HG03575 (cell line): ENCODE measurements around the gene TNRC6C.
"Not testable (repeated sequence)": the region's sequence is repeated elsewhere in the genome, so short reads cannot be mapped to it uniquely, and the experiment has no call there.

Experiments
- ATAC-seq: cut with Tn5 transposase; IDR thresholded peaks from one replicate; pipeline ENCODE4 v1.9.1; 2021; ENCODE audit not compliant: unreplicated experiment, insufficient number of reproducible peaks, low FRiP score; ENCODE audit errors: extremely low read depth

Gene TNRC6C

GRCh38 chr17:78114831-78115723 is 156.6 kb downstream of the TNRC6C start:
- ATAC-seq, result no peak

GRCh38 chr17:78115803-78116202 is 157.3 kb downstream of the TNRC6C start:
- not testable (repeated sequence) for ATAC-seq

GRCh38 chr17:78116411-78116810 is 157.9 kb downstream of the TNRC6C start:
- no peak for ATAC-seq

- ATAC-seq, result no peak
Measured at GRCh38 chr17:78117027-78117981, 158.8 kb downstream of the TNRC6C start.

- no peak for ATAC-seq
Measured at GRCh38 chr17:78118801-78119241, 160.3 kb downstream of the TNRC6C start.

- ATAC-seq, result no peak
Measured at GRCh38 chr17:78120537-78120936, 162.0 kb downstream of the TNRC6C start.

GRCh38 chr17:78120971-78121800 is 162.7 kb downstream of the TNRC6C start:
- no peak for ATAC-seq

GRCh38 chr17:78121801-78122215 is 163.3 kb downstream of the TNRC6C start:
- no peak for ATAC-seq

- ATAC-seq, result no peak
Measured at GRCh38 chr17:78122216-78122930, 163.9 kb downstream of the TNRC6C start.

- ATAC-seq, result no peak
Measured at GRCh38 chr17:78122931-78123249, 164.4 kb downstream of the TNRC6C start.

- ATAC-seq, result no peak
Measured at GRCh38 chr17:78123258-78123929, 164.9 kb downstream of the TNRC6C start.

GRCh38 chr17:78124081-78124835 is 165.8 kb downstream of the TNRC6C start:
- no peak for ATAC-seq

- no peak for ATAC-seq
Measured at GRCh38 chr17:78124836-78125137, 166.3 kb downstream of the TNRC6C start.

GRCh38 chr17:78125138-78125913 is 166.8 kb downstream of the TNRC6C start:
- ATAC-seq, result no peak

- ATAC-seq, result no peak
Measured at GRCh38 chr17:78125976-78126894, 167.7 kb downstream of the TNRC6C start.

GRCh38 chr17:78126895-78127238 is 168.4 kb downstream of the TNRC6C start:
- no peak for ATAC-seq
